ENCODE results near the gene FAM117B.

DNA sequence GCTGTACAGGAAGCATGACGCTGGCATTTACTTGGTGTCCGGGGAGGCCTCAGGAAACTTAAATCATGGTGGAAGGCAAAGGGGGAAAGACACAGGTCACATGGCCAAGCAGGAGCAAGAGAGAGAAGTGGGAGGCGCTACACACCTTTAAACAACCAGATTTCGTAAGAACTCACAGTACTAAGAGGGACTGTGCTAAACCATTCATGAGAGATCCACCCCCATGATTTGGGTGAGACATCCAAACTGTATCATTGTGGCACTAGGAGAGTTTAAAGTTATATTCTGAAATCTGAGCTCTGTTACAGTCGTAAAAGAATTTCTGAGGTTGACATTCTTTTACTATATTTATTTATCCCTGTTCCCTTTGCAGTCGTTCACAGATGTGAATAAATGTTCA, 120.2 kb downstream of the FAM117B start:
- no peak for TF ChIP-seq POLR2AphosphoS5 (IDR thresholded peaks at IDR 0.05; ENCODE audit: low read depth, low read length)
- TF ChIP-seq POLR2A (IDR thresholded peaks at IDR 0.05; ENCODE audit: low read depth, low read length) = no peak
